GM21529 (cell line): ENCODE data around the gene HPDL.

Source experiments
- ATAC-seq: cut with Tn5 transposase; IDR thresholded peaks from one replicate; pipeline ENCODE4 v1.9.1; 2021; ENCODE audit not compliant: unreplicated experiment

Gene HPDL

GRCh38 chr1:45321444-45321843 lies 5.3 kb upstream of the HPDL start:
- no peak for ATAC-seq

- ATAC-seq: no peak
These were observed 4.1 kb upstream of the HPDL start for GRCh38 chr1:45322486-45323040.

DNA sequence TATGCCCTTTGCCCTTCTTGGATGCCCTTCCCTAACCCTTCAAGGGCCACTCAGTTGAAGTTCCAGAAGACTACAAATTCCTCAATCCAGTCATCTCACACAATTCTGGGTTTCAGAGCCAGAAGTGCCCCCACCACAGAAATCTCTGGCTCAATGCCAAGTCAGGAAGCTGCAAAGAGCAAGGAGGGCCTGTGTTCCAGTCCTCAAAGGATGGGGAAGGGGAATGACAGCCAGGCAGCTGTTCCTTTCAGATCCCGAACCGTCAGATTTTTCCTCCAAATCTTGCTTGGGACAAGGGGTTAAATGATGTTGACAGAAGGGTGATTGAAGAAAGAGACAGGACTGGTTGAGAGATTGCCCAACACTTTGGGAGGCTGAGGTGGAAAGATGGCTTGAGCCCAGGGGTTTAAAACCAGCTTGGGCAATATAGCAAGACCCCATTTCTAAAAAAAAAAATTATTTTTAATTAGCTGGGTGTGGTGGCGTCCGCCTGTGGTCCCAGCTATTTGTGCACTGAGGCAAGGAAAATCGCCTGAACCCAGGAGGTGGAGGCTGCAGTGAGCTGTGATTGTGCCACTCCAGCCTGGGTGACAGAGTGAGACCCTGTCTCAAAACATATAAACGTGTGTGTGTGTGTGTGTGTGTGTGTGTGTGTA lies 716 bp upstream of the HPDL start:
- no peak for ATAC-seq

DNA sequence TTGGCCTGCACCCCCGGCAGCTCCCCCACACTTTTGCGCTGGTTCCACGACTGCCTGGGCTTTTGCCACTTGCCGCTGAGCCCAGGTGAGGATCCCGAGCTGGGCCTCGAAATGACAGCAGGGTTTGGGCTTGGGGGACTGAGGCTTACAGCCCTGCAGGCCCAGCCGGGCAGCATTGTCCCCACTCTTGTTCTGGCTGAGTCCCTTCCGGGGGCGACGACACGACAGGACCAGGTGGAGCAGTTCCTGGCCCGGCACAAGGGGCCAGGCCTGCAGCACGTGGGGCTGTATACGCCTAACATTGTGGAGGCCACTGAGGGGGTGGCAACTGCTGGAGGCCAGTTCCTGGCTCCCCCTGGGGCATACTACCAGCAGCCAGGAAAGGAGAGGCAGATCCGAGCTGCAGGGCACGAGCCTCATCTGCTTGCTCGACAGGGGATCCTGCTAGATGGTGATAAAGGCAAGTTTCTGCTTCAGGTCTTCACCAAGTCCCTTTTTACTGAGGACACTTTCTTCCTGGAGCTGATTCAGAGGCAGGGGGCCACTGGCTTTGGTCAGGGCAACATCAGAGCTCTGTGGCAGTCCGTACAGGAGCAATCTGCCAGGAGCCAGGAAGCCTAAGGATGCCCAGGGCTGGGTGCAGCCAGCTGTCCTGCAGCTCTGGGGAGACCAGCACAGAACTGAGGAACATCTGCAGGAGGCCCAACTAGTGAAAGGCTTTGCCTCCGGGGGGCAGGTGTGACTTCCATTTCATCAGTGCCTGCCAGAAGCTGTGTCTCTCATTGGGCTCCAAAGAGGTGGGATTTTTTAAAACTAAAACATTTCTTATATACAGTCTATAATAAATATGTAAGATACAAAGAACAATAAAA lies 1.2 kb downstream of the HPDL start:
- ATAC-seq: no peak

DNA sequence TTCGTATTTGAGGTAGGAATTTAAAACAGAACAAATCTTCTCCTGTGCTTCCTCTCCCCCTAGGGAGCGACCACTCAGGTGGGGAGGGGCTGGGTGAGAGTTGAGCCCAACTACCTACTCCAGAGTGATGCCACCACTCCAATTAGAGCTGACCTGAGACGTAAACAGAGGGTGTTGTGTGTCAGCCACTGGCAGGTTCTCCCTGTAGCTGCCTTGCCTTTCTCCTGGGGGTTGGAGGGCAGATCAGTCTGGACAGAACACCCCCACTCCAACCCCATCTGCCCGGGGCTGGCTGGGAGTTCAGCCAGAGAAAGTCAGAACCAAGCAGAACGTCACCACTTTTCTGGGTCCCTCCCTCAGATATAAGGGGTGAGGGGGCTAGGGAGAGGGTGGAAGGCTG lies 2.0 kb downstream of the HPDL start:
- ATAC-seq: no peak

DNA sequence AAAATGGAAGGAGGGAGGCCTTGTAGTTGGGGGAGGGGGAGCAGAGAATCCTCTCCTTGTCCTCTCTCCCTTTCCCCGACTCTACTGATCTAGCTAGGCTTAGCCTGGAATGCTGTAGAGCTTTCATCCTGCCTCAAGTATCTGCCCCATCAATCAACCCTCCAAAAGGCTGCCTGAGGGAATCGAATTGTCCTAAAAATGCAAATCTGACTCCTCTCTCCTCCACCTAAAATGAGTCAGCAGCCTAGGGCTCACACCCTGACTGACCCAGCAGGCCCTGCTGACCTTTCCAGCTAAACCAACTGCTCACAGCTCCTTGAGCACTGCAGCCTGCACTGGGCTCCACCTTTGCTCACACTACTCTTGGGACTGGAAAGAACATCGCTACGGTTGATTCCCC lies 2.8 kb downstream of the HPDL start:
- ATAC-seq: no peak

GRCh38 chr1:45331436-45332345 lies 5.0 kb downstream of the HPDL start:
- no peak for ATAC-seq

DNA sequence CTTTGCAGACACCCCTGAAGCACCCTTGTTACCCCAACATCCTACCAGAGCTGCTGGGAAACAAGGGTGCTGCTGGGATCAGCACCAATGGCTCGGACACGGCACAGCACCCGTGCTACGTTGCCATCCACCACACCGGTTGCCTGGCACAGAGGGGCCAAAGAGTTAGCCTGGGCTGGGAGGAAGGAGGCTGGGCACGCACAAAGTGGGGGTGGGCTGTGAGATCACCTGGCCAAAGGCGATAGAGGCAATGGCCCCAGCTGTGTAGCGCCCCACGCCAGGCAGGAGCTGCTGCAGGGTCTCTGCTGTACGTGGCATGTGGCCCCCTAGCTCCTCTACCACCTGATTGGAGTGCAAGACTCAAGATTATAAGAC lies 5.6 kb downstream of the HPDL start:
- ATAC-seq: no peak

GRCh38 chr1:45334308-45335245 lies 7.9 kb downstream of the HPDL start:
- ATAC-seq: no peak

DNA sequence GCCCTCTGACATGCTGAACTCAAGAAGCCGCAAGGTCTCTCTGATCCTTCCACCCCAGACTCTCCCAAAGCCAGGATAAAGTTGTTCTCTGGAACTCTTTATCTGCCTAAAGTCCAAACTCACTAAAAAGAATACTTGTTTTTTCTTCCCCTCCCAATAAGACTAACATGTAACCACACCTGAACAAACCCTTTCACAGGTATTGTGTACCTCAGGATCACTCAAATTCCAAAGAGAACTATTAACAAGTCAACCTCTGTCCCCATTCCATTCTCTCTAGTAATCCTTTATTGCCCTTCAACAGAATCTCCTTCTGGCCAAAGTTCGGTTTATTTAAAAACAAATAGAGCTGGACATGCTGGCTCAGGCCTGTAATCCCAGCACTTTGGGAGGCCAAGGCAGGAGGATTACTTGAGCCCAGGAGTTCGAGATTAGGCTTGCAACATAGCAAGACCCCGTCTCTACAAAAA lies 9.2 kb downstream of the HPDL start:
- no peak for ATAC-seq

- no peak for ATAC-seq
These were observed 11.1 kb downstream of the HPDL start for GRCh38 chr1:45337630-45338325.

DNA sequence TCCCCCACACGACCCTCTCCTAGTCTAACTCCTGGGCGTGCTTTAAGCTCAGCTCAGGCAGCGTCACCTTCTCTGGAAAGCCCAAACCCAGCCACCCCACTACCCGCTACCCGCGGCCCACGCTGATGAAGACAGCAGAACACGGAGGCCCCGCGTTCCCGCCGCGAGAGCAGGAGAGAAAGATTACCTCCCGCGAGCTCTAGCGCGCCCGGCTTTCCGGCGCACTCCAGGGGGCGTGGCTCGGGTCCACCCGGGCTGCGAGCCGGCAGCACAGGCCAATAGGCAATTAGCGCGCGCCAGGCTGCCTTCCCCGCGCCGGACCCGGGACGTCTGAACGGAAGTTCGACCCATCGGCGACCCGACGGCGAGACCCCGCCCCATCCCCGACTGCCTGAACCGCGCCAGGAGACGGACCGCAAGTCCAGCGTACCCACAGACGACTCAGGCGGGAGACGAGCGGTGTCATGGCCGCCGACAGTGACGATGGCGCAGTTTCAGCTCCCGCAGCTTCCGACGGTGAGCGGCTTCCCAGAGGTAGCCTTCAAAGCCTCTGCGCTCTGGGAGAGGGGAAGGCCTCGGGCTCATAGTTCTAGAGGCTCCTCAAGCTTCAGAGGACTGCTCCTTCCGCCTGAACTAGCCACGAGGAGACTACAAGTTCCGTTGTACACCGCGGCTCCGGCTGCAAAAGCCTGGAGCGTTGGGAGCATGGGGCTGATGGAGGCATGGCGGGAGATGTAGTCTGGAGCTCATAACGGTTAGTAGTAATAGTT lies 13.3 kb downstream of the HPDL start, which contains the start of the genes MUTYH and TOE1:
Gene MUTYH (minus strand): TSS at position 652 of the 770 bp plus-strand sequence. CDS start 5,935 bp downstream, outside the sequence.
Gene TOE1 (plus strand): TSS at position 382 of the 770 bp plus-strand sequence. CDS start 83 bp downstream, at position 465.
- ATAC-seq: peak; percentile 78

- ATAC-seq: no peak
These were observed 14.2 kb downstream of the HPDL start for GRCh38 chr1:45340816-45341466.

- ATAC-seq: no peak
These were observed 17.8 kb downstream of the HPDL start for GRCh38 chr1:45344499-45344898.

- no peak for ATAC-seq
These were observed 18.3 kb downstream of the HPDL start for GRCh38 chr1:45345014-45345413.

GRCh38 chr1:45346473-45346872 lies 19.8 kb downstream of the HPDL start:
- no peak for ATAC-seq

- ATAC-seq: no peak
These were observed 21.3 kb downstream of the HPDL start for GRCh38 chr1:45348020-45348419.

GRCh38 chr1:45348609-45348965 lies 21.9 kb downstream of the HPDL start:
- ATAC-seq: no peak
